Transverse colon (tissue), 4 donors: ENCODE data around the gene ZNF319.

Experiments used
- EP300 ChIP-seq: sonication (generic); formaldehyde crosslinking; IDR thresholded peaks from one replicate; pipeline ENCODE4 v1.6.1; 2017; ENCODE audit warnings: antibody characterized with exemption, low read depth
- POLR2A ChIP-seq: fragments of 450-650 bp; IDR thresholded peaks from one replicate; pipeline ENCODE4 v1.6.1; 2016; ENCODE audit warnings: antibody characterized with exemption, mild to moderate bottlenecking, moderate library complexity
- POLR2AphosphoS5 ChIP-seq, 3 donors: sonication (generic); formaldehyde crosslinking; IDR thresholded peaks; one replicate each; pipeline ENCODE4 v1.6.1; 2016; ENCODE audit warnings: antibody characterized with exemption in 3 of 3
- TF ChIP-seq, protein P1 (sequence below), 5 experiments: fragments of 200-600 bp in 3 of 5; fragments of 450-650 bp in 2 of 5; sonication (generic) in 3 of 5; IDR thresholded peaks; 1 replicate in 2 of 5; 2 replicates in 3 of 5; pipeline ENCODE4 v1.5.1; 2016 to 2017; ENCODE audit warnings: antibody characterized with exemption in 5 of 5, inconsistent platforms in 3 of 5, mild to moderate bottlenecking in 2 of 5, moderate library complexity in 1 of 5

DNA sequence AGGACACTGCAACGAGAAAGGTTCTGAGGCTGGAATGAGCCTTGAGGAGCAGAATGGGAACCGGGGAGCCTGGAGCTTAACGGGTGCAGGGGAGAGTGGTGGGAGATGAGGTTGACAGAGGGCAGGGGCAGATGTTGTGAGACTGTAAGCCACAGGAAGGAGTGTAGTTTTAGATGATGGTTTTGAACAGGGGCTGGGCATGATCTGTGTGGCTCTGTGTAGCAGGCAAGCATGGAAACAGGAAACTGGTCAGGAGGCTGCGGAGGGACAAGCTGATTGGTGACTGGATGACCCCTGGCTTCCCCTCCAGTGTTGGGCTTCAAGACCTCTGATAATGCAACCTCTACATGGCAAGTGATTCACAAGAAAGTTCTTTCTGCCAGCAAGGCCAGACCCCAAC is 28.2 kb downstream of the ZNF319 start:
- TF ChIP-seq POLR2A: no peak
- TF ChIP-seq, protein P1, sequence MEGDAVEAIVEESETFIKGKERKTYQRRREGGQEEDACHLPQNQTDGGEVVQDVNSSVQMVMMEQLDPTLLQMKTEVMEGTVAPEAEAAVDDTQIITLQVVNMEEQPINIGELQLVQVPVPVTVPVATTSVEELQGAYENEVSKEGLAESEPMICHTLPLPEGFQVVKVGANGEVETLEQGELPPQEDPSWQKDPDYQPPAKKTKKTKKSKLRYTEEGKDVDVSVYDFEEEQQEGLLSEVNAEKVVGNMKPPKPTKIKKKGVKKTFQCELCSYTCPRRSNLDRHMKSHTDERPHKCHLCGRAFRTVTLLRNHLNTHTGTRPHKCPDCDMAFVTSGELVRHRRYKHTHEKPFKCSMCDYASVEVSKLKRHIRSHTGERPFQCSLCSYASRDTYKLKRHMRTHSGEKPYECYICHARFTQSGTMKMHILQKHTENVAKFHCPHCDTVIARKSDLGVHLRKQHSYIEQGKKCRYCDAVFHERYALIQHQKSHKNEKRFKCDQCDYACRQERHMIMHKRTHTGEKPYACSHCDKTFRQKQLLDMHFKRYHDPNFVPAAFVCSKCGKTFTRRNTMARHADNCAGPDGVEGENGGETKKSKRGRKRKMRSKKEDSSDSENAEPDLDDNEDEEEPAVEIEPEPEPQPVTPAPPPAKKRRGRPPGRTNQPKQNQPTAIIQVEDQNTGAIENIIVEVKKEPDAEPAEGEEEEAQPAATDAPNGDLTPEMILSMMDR (IDR thresholded peaks at IDR 0.05): no peak
- TF ChIP-seq POLR2AphosphoS5 (IDR thresholded peaks at IDR 0.05): no peak
- no peak for TF ChIP-seq EP300
